Measurements from ENCODE around the gene SPANXN4.

Gene SPANXN4

GRCh38 chrX:143025628-143026027 lies at the start of gene SPANXN4:
SPANXN4 (plus strand) TSS chrX:143025928; CDS start chrX:143026015, 87 bp downstream.
- H3K4me3 ChIP-seq (ENCODE audit: low read depth, low read length): no peak within 1 kb of the TSS
- TF ChIP-seq MAX (IDR thresholded peaks at IDR 0.05; ENCODE audit: low read depth, low read length) (no peak), MYC (IDR thresholded peaks at IDR 0.05; ENCODE audit: low read depth, low read length) (no peak), POLR2A (IDR thresholded peaks at IDR 0.05; ENCODE audit: extremely low read depth, insufficient read length) (no peak), CTCF (IDR thresholded peaks at IDR 0.05; ENCODE audit: low read depth, low read length) (no peak)
- DNase-seq (ENCODE audit: low read depth): no peak

- no peak overlapping the region for H3K4me3 ChIP-seq (ENCODE audit: low read depth, low read length)
- TF ChIP-seq CTCF (IDR thresholded peaks at IDR 0.05; ENCODE audit: low read depth, low read length) (no peak), MAX (IDR thresholded peaks at IDR 0.05; ENCODE audit: low read depth, low read length) (no peak), MYC (IDR thresholded peaks at IDR 0.05; ENCODE audit: low read depth, low read length) (no peak), POLR2A (IDR thresholded peaks at IDR 0.05; ENCODE audit: extremely low read depth, insufficient read length) (no peak)
- DNase-seq (ENCODE audit: low read depth): peak; percentile 4
These were observed 48.4 kb upstream of the SPANXN4 start for GRCh38 chrX:142977128-142977914.

- no peak overlapping the region for H3K4me3 ChIP-seq (ENCODE audit: low read depth, low read length)
- DNase-seq (ENCODE audit: low read depth): no peak
- TF ChIP-seq MYC (IDR thresholded peaks at IDR 0.05; ENCODE audit: low read depth, low read length) (no peak), POLR2A (IDR thresholded peaks at IDR 0.05; ENCODE audit: extremely low read depth, insufficient read length) (no peak), MAX (IDR thresholded peaks at IDR 0.05; ENCODE audit: low read depth, low read length) (no peak), CTCF (IDR thresholded peaks at IDR 0.05; ENCODE audit: low read depth, low read length) (no peak)
These were observed 47.5 kb upstream of the SPANXN4 start for GRCh38 chrX:142978130-142978684.

GRCh38 chrX:142982679-142983078 lies 43.0 kb upstream of the SPANXN4 start:
- no peak overlapping the region for H3K4me3 ChIP-seq (ENCODE audit: low read depth, low read length)
- DNase-seq (ENCODE audit: low read depth): no peak
- TF ChIP-seq CTCF (IDR thresholded peaks at IDR 0.05; ENCODE audit: low read depth, low read length) (no peak), POLR2A (IDR thresholded peaks at IDR 0.05; ENCODE audit: extremely low read depth, insufficient read length) (no peak), MAX (IDR thresholded peaks at IDR 0.05; ENCODE audit: low read depth, low read length) (no peak), MYC (IDR thresholded peaks at IDR 0.05; ENCODE audit: low read depth, low read length) (no peak)

- H3K4me3 ChIP-seq (ENCODE audit: low read depth, low read length): no peak overlapping the region
- no peak for TF ChIP-seq POLR2A (IDR thresholded peaks at IDR 0.05; ENCODE audit: extremely low read depth, insufficient read length)
- no peak for TF ChIP-seq CTCF (IDR thresholded peaks at IDR 0.05; ENCODE audit: low read depth, low read length)
- TF ChIP-seq MYC (IDR thresholded peaks at IDR 0.05; ENCODE audit: low read depth, low read length): no peak
- no peak for TF ChIP-seq MAX (IDR thresholded peaks at IDR 0.05; ENCODE audit: low read depth, low read length)
- DNase-seq (ENCODE audit: low read depth): no peak
These were observed 30.7 kb upstream of the SPANXN4 start for GRCh38 chrX:142994988-142995387.

Measured in NB4 (cell line).